ENCODE data around the gene RABGAP1L.
A peak's percentile ranks its signal among the peaks of the same experiment; 100 is the strongest.
"Not testable (repeated sequence)": the region's sequence is repeated elsewhere in the genome, so short reads cannot be mapped to it uniquely, and the experiment has no call there.

RABGAP1L gene

GRCh38 chr1:174159252-174160108, at the start of gene RABGAP1L:
TSS of gene RABGAP1L (plus strand) at chr1:174159520.
- peak; percentile 95 for DNase-seq

DNA sequence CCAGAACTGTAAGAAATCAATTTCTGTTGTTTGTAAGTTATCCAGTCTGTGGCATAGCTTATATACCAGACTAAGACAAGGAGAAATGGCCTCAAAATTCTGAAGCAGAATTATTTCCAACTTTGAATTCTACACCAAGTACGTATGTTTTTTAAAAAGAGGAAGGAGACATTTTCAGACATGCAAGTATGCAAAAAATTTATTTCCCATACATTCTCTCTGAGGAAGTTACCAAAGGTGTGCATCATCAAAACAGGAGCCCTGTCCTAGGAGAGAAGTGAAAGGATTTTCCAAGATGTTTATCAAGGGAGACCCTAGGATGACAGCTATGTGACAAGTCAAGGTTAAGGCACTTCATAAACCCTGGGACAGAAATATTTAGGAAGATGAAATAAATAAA, 49.3 kb upstream of the RABGAP1L start:
- no peak for DNase-seq

- DNase-seq, result no peak
These were observed 46.7 kb upstream of the RABGAP1L start for GRCh38 chr1:174112489-174113162.

GRCh38 chr1:174114106-174114505, 45.2 kb upstream of the RABGAP1L start:
- no peak for DNase-seq

GRCh38 chr1:174114788-174115448, 44.4 kb upstream of the RABGAP1L start:
- peak; percentile 32 for DNase-seq

DNA sequence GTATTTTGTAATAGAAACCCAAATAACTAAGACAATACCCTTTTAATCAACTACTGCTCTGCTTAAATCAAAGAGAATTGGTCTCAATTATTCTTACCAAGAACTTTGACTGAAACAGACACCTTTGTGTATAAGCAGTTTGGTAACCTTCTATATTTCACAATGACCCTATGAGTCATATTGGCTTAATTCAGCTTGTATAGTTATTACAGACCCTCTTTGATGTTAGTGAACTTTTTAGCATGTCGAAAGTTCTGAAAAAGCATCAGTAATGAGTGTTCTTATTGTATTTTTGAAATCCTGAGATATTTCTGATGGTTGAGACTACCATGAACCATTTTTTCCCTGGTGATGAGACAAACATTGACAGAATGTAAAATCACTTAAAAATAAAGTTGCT, 43.3 kb upstream of the RABGAP1L start:
- no peak for DNase-seq

DNA sequence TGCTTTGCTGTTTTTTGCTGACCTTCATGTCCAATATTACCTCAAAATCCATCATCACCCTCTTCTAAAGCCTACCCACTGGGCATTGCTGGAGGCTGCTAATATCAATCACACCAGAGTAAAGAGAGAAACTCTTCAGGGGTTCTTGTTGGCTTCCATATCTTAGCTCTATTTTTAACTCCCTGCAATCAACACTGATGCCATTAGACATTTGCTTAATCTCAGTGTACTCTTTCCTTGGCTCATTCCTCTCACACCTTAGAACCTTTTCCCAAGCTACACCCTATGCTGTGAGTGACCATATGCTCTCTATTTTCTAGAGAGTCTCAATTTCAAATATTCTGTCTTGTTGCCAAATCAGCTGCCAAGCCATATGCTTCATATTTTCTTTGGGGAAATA, 40.6 kb upstream of the RABGAP1L start:
- no peak for DNase-seq

DNA sequence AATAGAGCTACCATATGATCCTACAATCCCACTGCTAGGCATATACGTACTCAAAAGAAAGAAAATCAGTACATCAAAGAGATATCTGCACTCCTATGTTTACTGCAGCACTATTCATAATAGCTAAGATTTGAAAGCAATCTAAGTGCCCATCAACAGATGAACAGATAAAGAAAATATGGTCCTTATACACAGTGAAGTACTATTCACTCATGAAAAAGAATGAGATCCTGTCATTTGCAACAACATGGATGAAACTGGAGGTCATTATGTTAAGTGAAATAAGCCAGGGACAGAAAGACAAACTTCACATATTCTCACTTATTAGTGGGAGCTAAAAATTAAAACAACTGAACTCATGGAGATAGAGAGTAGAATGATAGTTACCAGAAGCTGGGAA, 37.0 kb upstream of the RABGAP1L start:
- not testable (repeated sequence) for DNase-seq

DNA sequence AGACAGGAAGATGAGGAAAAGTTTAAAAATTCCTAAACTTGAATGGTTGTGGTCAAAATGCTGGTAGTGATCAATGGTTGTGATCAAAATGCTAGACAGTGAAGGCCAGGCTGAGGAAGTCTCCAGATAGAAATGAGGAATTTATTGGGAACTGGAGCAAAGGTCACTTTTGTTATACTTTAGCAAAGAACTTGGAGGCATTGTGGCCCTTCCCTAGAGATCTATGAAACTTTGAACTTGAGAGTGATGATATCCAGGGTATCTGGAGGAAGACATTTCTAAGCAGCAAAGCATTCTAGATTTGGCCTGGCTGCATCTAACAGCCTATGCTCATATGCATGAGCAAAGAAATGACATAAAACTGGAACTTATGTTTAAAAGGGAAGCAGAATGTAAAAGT, 35.5 kb upstream of the RABGAP1L start:
- no peak for DNase-seq

GRCh38 chr1:174127176-174127575, 32.1 kb upstream of the RABGAP1L start:
- DNase-seq, result not testable (repeated sequence)

DNA sequence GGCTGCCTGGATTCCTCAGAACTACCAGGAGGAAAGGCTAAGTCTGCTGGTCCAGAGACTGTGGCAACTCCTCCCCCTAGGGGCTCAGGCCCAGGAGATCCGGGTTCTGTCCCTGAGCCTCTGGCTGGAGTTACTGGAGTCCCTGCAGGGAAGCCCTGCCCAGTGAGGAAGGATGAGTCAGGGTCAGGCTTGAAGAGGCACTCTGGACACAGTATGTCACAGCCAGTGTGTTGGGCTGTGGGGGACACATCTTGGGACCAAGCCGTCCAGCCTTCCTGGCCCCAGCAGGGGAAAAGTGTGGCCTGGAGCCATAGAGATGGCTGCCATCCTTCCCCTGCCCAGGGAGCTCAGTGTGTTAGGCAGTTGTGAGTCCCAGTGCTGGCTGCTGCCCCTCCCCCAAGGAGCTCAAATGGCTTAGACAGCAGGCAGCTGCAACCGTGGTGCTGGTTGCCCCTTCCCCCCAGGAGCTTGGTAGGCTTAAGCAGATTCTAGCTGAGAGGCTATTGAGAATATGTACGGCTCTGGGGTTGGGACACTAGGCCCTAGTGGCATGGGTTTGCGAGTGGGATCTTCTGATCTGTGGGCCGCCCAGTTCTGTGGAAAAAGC, 28.2 kb upstream of the RABGAP1L start:
- DNase-seq, result no peak

GRCh38 chr1:174134003-174134659, 25.2 kb upstream of the RABGAP1L start:
- DNase-seq, result no peak

DNA sequence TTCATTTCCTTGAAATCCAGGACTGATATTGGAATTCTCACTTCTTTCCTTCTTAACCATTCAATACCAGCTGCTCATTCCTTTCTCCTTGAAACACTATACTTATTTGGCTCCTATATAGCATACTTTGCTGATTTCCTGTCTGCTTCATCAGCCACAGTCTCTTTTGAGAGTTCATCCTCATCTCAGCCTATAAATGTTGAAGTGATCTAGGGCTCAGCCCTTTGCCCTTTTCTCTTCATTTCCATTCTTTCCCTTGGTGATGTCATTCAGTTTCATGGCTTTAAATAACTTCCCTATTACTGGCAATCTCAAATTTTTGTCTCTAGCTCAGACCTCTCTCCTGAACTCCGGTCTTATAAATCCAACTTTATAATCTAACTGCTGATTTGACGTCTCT, 24.1 kb upstream of the RABGAP1L start:
- DNase-seq, result no peak

DNA sequence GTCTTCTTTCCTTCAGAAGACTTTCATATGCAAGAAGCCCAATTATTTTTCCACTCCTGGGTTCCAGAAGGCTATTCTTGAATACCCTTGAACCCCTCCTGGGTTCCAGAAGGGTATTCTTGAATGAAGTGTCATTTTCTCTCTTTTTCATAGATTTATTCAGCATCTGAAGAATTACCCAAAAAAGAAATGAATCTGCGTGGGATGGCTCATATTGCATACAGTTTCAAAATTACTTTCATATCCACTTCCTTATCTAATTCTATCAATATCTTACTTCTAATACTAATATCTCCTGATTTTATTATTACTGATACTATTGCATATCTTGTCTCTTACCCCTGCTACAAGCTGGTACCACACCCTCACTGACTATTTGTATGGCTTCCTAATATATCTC, 22.6 kb upstream of the RABGAP1L start:
- no peak for DNase-seq

DNA sequence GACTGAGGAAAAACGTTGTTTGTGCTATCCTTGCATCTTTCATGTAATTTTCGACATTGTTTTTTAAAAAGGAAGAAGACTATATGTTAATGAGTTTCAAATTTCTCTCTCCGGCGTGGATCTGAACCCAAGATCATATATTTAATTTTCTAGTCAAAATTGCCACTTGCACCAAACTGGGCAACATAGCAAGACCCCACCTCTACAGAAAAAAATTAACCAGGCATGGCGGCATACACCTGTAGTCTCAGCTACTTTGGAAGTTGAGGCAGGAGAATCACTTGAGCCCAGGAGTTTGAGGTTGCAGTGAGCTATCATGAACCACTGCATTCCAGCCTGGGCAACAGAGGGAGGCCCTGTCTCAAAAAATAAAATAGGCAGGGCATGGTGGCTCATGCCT, 16.5 kb upstream of the RABGAP1L start:
- DNase-seq, result no peak

GRCh38 chr1:174143727-174144396, 15.5 kb upstream of the RABGAP1L start:
- not testable (repeated sequence) for DNase-seq

GRCh38 chr1:174144397-174144783, 14.9 kb upstream of the RABGAP1L start:
- DNase-seq, result not testable (repeated sequence)

GRCh38 chr1:174149216-174149615, 10.1 kb upstream of the RABGAP1L start:
- no peak for DNase-seq

DNA sequence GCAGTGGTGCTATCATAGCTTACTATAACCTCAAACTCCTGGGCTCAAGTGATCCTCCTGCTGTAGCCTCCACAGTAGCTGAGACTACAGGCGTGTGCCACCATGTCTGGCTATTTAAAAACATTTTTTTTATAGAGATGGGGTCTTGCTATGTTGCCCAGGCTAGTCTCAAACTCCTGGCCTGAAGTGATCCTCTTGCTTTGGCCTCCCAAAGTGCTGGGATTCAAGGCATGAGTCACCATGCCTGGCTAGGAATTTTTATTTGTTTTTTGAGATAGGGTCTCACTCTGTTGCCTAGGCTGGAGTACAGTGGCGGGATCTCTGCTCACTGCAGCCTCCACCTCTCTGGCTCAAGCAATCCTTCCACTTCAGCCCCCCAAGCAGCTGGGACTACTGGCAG, 8.8 kb upstream of the RABGAP1L start:
- DNase-seq, result no peak

- DNase-seq, result no peak
These were observed 6.9 kb upstream of the RABGAP1L start for GRCh38 chr1:174152427-174152826.

- no peak for DNase-seq
These were observed 6.1 kb upstream of the RABGAP1L start for GRCh38 chr1:174153085-174153824.

DNA sequence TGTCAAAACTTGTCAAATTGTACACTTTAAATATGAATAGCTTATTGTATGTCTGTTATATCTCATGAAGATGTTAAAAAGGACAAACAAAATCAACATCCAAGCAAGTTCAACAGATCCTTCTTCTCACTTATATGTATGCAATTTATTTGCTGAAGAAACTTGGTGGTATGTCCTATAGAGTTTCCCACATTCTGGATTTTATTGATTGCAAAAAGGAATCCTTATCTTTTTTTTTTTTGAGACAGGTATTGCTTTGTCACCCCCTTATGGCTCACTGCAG, 5.6 kb upstream of the RABGAP1L start:
- DNase-seq, result no peak
